AG09319 (cell line): ENCODE data around the gene ANXA11.
A peak's percentile ranks its signal among the peaks of the same experiment; 100 is the strongest.
"Not testable (repeated sequence)": the region's sequence is repeated elsewhere in the genome, so short reads cannot be mapped to it uniquely, and the experiment has no call there.

ENCODE experiments used
- DNase-seq: peaks from one replicate; pipeline ENCODE4 v3.0.0-alpha.2; 2010; ENCODE audit warnings: low read depth; ENCODE audit errors: extremely low read depth
- CTCF ChIP-seq: IDR thresholded peaks from 2 replicates; pipeline ENCODE4 v1.5.1; 2011; ENCODE audit warnings: low read depth, mild to moderate bottlenecking, inconsistent platforms, low read length, moderate library complexity

ANXA11 gene

GRCh38 chr10:80203835-80204676 is 1.3 kb downstream of the ANXA11 start:
- DNase-seq, result no peak

GRCh38 chr10:80202934-80203834 is 2.2 kb downstream of the ANXA11 start:
- DNase-seq, result peak; percentile 60
- TF ChIP-seq CTCF, result peak; percentile 30

More at GRCh38 chr10:80203835-80204676, 1.3 kb downstream of the ANXA11 start:
- TF ChIP-seq CTCF, result no peak

DNA sequence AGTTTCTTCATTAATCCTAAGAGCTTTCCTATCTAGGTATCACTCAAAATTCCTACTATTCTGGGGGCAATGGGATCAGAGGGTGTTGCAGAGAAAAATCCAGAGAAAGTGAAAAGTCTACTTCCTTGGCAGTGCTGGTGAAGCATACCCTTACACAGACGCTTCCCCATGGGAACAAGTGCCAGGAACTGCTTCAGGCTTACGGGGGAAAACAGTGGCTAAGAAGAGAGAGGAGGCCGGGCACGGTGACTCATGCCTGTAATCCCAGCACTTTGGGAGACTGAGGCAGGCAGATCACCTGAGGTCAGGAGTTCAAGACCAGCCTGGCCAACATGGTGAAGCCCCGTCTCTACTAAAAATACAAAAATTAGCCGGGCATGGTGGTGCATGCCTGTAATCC is 2.8 kb downstream of the ANXA11 start:
- DNase-seq, result not testable (repeated sequence)

DNA sequence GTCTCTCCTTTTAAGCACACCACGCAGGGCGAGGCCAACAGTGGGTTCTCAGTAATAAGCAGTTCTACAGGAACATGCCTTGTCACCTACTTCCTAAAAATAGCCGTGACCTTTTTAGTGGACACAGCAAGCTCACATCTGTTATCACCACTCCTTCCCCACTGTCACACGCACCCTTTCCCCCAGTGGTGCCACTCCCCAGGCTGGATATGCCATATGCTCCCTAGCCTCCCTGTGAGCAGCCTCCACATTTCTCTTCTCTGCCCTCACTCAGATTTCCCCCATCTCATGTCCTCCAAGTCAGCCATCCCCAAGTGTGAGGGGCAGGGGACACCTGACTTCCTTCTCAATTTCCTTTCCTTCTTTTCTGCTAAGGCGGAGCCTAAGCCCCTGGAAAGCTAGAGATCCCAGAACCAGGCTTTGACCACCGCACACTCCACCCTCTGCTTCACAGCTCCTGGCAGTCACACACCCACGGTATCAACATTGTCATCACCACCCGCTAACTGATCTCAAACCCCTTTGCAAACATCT is 3.7 kb downstream of the ANXA11 start:
- DNase-seq, result no peak
- TF ChIP-seq CTCF, result no peak

- TF ChIP-seq CTCF, result no peak
- no peak for DNase-seq
Measured at GRCh38 chr10:80200687-80201086, 4.7 kb downstream of the ANXA11 start.

DNA sequence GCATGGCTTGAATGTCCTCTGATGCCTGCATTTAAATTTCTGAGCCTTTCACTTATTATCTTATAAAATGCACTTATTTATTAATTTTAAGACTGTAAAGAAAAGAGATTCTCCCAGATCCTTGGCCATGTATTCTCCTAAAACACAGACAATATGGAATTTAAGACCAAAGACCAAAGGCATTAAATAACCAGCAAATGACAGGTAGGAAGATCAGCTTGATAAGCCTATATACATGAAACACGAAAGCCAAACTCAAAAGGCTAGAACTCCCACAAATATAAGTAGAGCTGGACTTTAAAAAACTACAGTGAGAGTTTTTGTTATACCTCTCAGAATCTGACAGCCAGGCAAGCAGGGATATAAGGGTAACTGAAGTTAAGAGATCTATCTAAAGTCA is 5.1 kb downstream of the ANXA11 start:
- no peak for DNase-seq
- no peak for TF ChIP-seq CTCF

GRCh38 chr10:80199828-80200227 is 5.5 kb downstream of the ANXA11 start:
- peak; percentile 27 for TF ChIP-seq CTCF
- peak; percentile 68 for DNase-seq
